NB4 (cell line): ENCODE data around the gene ACKR4.

Source experiments
- DNase-seq: peaks from one replicate; pipeline ENCODE4 v3.0.0; 2010; ENCODE audit warnings: low read depth
- H3K4me3 ChIP-seq: one replicate; pipeline ENCODE4 v1.5.1; 2011; ENCODE audit warnings: mild to moderate bottlenecking, low read depth, low read length, moderate library complexity
- CTCF ChIP-seq: IDR thresholded peaks from one replicate; pipeline ENCODE4 v1.5.1; 2012; ENCODE audit warnings: low read depth, low read length
- MAX ChIP-seq: IDR thresholded peaks from 2 replicates; pipeline ENCODE4 v1.6.1; 2011; ENCODE audit warnings: low read depth, low read length
- MYC ChIP-seq: IDR thresholded peaks from 2 replicates; pipeline ENCODE4 v1.6.1; 2011; ENCODE audit warnings: low read depth, low read length
- POLR2A ChIP-seq: IDR thresholded peaks from 2 replicates; pipeline ENCODE4 v1.6.1; 2011; ENCODE audit warnings: mild to moderate bottlenecking; ENCODE audit not compliant: insufficient read length; ENCODE audit errors: extremely low read depth

The ACKR4 gene

GRCh38 chr3:132564070-132564465, 33.0 kb upstream of the ACKR4 start:
- no peak for DNase-seq
- no peak overlapping the region for H3K4me3 ChIP-seq
- TF ChIP-seq MYC (no peak), MAX (no peak), CTCF (no peak), POLR2A (no peak)

GRCh38 chr3:132568422-132568821, 28.6 kb upstream of the ACKR4 start:
- H3K4me3 ChIP-seq, result no peak overlapping the region
- no peak for TF ChIP-seq MAX
- TF ChIP-seq MYC, result no peak
- no peak for TF ChIP-seq POLR2A
- TF ChIP-seq CTCF, result no peak
- no peak for DNase-seq

- TF ChIP-seq MAX (no peak), POLR2A (no peak), MYC (no peak), CTCF (no peak)
- DNase-seq, result no peak
- no peak overlapping the region for H3K4me3 ChIP-seq
Observed at GRCh38 chr3:132569153-132569552, 27.9 kb upstream of the ACKR4 start.

- DNase-seq, result no peak
- H3K4me3 ChIP-seq, result no peak overlapping the region
- TF ChIP-seq MYC, result no peak
Observed at GRCh38 chr3:132569580-132569979, 27.5 kb upstream of the ACKR4 start.

- no peak for DNase-seq
- no peak for TF ChIP-seq POLR2A
- TF ChIP-seq MAX, result no peak
- TF ChIP-seq MYC, result no peak
- TF ChIP-seq CTCF, result no peak
- H3K4me3 ChIP-seq, result no peak overlapping the region
Observed at GRCh38 chr3:132570016-132570415, 27.1 kb upstream of the ACKR4 start.

- TF ChIP-seq MYC (no peak), MAX (no peak), CTCF (no peak), POLR2A (no peak)
- no peak overlapping the region for H3K4me3 ChIP-seq
- no peak for DNase-seq
Observed at GRCh38 chr3:132573797-132574211, 23.3 kb upstream of the ACKR4 start.
